ENCODE results near the gene ZNF628. TPM values are rescaled to one million over a fixed set of nuclear protein-coding genes. Genes with fewer than 3 reads are reported as not detected.

Gene ZNF628
- total RNA-seq, 2 donors from 2014 or later: 9.9 to 12.6 TPM

- Mint-ChIP-seq H3K27me3 (ENCODE audit: insufficient read depth) (peaks cover 38% of the 10 kb centered on the region), H3K4me3 (peak overlapping the region; percentile 42), H3K27ac (no peak overlapping the region), H3K4me1 (peaks cover 18% of the 10 kb centered on the region), H3K36me3 (ENCODE audit: low read depth) (no peaks in the 10 kb centered on the region), H3K9me3 (no peaks in the 10 kb centered on the region)
- Histone ChIP-seq H3K4me1 (ENCODE audit: control insufficient read depth, insufficient read depth, low read length) (peaks cover 4% of the 10 kb centered on the region), H3K4me3 (ENCODE audit: low read length) (no peak overlapping the region), H3K36me3 (ENCODE audit: control insufficient read depth, insufficient read depth, low read length) (no peaks in the 10 kb centered on the region), H3K27me3 (ENCODE audit: control insufficient read depth, insufficient read depth, low read length, poor library complexity, severe bottlenecking) (no peaks in the 10 kb centered on the region), H3K9me3 (ENCODE audit: control insufficient read depth, low read length) (no peaks in the 10 kb centered on the region), H3K27ac (ENCODE audit: low read depth, low read length) (no peak overlapping the region), H3K9ac (ENCODE audit: extremely low read depth, low read length, poor library complexity, severe bottlenecking) (no peak overlapping the region)
- WGBS, 2 experiments (ENCODE audit: insufficient coverage in 1 of 2, insufficient read length in 1 of 2): 86 to 89% methylated on average over 10 to 15 of the region's 15 CpGs
- peak; percentile 70 for DNase-seq
- no peak for TF ChIP-seq CTCF (conservative IDR thresholded peaks at IDR 0.05)
Observed at GRCh38 chr19:55463583-55464031, 12.8 kb upstream of the ZNF628 start.

DNA sequence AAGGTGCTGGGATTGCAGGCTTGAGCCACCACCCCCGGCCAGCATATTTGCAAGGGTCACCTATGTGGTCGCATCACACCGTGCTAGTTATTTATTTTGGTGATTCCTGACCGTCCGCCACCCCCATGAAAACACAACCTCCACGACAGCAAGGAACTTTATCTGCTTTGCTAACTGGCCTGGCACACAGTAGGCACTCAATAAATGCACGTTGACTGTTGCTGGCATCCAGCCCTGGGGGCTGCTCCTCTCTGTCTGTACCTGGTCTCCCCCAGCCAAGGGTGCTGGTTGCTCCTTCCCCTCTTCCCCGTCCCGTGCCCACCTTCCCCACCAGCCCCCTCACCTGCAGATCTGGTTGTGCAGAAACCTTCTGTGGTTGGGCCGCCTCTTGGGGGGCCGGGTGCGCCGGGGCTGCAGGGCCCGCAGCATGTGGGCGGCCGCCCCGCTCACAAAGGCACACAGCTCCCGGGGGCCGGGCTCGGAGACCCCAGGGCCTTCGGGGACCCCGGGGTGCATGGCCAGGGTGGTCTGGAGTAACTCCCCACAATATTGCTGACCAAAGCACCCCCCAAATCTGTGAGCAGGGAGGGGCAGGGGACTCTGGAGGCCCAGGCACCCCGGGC is 12.3 kb upstream of the ZNF628 start:
- Mint-ChIP-seq H3K4me3 (peak overlapping the region; percentile 42), H3K9me3 (no peaks in the 10 kb centered on the region), H3K27me3 (ENCODE audit: insufficient read depth) (peaks cover 38% of the 10 kb centered on the region), H3K36me3 (ENCODE audit: low read depth) (no peaks in the 10 kb centered on the region), H3K4me1 (peaks cover 18% of the 10 kb centered on the region), H3K27ac (no peak overlapping the region)
- H3K9ac ChIP-seq (ENCODE audit: extremely low read depth, low read length, poor library complexity, severe bottlenecking): no peak overlapping the region
- H3K4me3 ChIP-seq (ENCODE audit: low read length): no peak overlapping the region
- H3K4me1 ChIP-seq (ENCODE audit: control insufficient read depth, insufficient read depth, low read length): peaks cover 4% of the 10 kb centered on the region
- H3K27ac ChIP-seq (ENCODE audit: low read depth, low read length): no peak overlapping the region
- no peaks in the 10 kb centered on the region for H3K36me3 ChIP-seq (ENCODE audit: control insufficient read depth, insufficient read depth, low read length)
- H3K27me3 ChIP-seq (ENCODE audit: control insufficient read depth, insufficient read depth, low read length, poor library complexity, severe bottlenecking): no peaks in the 10 kb centered on the region
- no peak for TF ChIP-seq CTCF (conservative IDR thresholded peaks at IDR 0.05)
- peak; percentile 56 for DNase-seq
- 76 to 78% methylated on average over 15 to 23 of the region's 23 CpGs for WGBS, 2 experiments (ENCODE audit: insufficient coverage in 1 of 2, insufficient read length in 1 of 2)
- no peaks in the 10 kb centered on the region for H3K9me3 ChIP-seq (ENCODE audit: control insufficient read depth, low read length)

- TF ChIP-seq CTCF (conservative IDR thresholded peaks at IDR 0.05): no peak
- Mint-ChIP-seq H3K9me3 (no peaks in the 10 kb centered on the region), H3K36me3 (ENCODE audit: low read depth) (no peaks in the 10 kb centered on the region), H3K27ac (no peak within 1 kb of the TSS), H3K4me1 (peaks cover 18% of the 10 kb centered on the region), H3K27me3 (ENCODE audit: insufficient read depth) (peaks cover 38% of the 10 kb centered on the region), H3K4me3 (peak within 1 kb of the TSS; percentile 42)
- 42 to 43% methylated on average over 3 to 14 of the region's 14 CpGs for WGBS, 2 experiments (ENCODE audit: insufficient coverage in 1 of 2, insufficient read length in 1 of 2)
- Histone ChIP-seq H3K27ac (ENCODE audit: low read depth, low read length) (no peak within 1 kb of the TSS), H3K36me3 (ENCODE audit: control insufficient read depth, insufficient read depth, low read length) (no peaks in the 10 kb centered on the region), H3K4me3 (ENCODE audit: low read length) (no peak within 1 kb of the TSS), H3K27me3 (ENCODE audit: control insufficient read depth, insufficient read depth, low read length, poor library complexity, severe bottlenecking) (no peaks in the 10 kb centered on the region), H3K9ac (ENCODE audit: extremely low read depth, low read length, poor library complexity, severe bottlenecking) (no peak within 1 kb of the TSS), H3K4me1 (ENCODE audit: control insufficient read depth, insufficient read depth, low read length) (peaks cover 4% of the 10 kb centered on the region), H3K9me3 (ENCODE audit: control insufficient read depth, low read length) (no peaks in the 10 kb centered on the region)
- DNase-seq: peak; percentile 89
Observed at GRCh38 chr19:55464662-55465054, 11.8 kb upstream of the ZNF628 start, which contains the start of gene C19orf85. Gene C19orf85, minus strand, starts transcription at chr19:55464751. Its CDS starts 197 bp downstream, at chr19:55464554.
